Daoy (cell line): ENCODE data around the gene PYY. TPM values are rescaled to one million over a fixed set of nuclear protein-coding genes. Genes with fewer than 3 reads are reported as not detected.
"Not testable (repeated sequence)": the region's sequence is repeated elsewhere in the genome, so short reads cannot be mapped to it uniquely, and the experiment has no call there.

Experiments used
- DNase-seq: peaks from one replicate; pipeline ENCODE4 v3.0.0-alpha.2; 2015; ENCODE audit warnings: low read depth
- total RNA-seq: library from RNA; depleted of rRNA; stranded (reverse); fragments of >200 nt; shearing (Covaris generic); gene quantifications from 2 replicates; pipeline ENCODE4 v1.2.3, GENCODE V29; 2014

PYY gene
- total RNA-seq, 1 experiment from 2014 or later, result not detected

DNA sequence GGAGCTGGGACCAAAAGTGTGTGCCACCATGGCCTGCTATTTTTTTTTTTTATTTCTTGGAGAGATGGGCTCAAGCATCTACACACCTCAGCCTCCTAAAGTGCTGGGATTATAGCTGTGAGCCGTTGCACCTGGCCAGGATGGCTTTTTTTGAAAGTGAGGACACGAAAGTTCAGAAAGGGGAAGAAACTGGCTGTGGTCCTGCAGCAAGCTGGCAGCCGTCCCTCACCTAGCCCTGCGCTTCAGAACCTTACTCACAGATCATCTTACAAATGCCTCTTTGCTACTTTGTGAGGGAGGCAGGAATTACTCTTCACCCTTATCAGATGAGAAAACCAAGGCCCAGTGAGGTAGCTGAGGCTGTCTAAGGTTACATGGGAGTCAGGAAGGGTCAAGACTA, 7.0 kb downstream of the PYY start:
- no peak for DNase-seq

DNA sequence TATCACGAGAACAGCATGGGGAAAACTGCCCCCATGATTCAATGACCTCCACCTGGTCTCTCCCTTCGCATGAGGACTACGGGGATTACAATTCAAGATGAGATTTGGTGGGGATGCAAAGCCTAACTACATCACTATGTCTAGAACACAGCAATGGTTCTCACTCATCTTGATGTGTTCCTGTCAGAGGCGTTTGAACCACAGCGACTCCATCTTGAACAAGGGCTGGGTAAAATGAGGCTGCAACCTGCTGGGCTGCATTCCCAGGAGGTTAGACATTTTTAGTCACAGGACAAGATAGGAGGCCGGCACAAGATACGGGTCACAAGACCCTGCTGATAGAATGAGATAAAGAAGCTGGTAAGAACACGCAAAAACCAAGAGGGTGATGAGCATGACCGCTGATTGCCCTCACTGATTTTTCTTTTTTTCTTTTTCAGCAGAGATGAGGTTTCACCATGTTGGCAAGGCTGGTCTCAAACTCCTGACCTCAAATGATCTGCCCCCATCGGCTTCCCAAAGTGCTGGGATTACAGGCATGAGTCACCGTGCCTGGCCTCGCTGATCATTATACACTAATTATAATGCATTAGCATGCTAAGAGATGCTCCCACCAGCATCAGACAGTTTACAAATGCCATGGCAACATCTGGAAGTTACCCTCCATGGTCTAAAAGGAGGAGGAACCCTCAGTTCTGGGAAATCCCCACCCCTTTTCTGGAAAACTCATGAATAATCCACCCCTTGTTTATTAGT, 8.5 kb downstream of the PYY start:
- DNase-seq, result no peak

DNA sequence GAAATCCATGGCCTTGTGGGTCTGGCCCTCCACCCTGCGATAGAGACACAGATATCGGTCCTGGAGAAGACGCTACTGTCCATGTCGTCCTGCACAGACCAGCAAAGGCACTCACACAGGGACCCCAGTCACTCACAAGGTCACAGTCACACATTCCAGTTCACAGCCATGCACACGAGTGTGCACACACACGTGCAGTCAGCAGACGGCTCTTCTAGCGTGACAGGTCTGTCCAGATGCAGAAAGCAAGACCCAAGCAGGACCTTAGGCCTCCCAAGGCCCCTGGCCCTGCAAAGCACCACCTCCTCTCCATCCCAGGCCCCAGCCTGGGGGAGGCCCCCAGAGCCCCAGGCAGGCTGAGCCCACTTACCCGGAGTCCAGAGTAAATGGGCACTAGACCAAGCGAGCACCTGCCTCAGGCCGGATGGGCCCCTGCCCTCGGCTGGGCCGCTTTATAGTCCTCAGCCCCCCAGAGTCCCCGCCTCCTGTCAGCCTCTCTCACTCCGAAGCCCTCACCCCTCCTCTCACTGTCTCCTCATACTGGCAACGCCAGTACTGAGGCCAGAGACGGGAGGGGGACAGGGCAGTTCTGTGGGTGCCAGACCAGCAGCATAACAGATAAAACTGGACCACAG, 11.6 kb downstream of the PYY start, which contains the start of gene PPY:
TSS of gene PPY (minus strand) at position 426 of the 635 bp plus-strand sequence. CDS start 822 bp downstream, outside the sequence.
- no peak for DNase-seq

DNA sequence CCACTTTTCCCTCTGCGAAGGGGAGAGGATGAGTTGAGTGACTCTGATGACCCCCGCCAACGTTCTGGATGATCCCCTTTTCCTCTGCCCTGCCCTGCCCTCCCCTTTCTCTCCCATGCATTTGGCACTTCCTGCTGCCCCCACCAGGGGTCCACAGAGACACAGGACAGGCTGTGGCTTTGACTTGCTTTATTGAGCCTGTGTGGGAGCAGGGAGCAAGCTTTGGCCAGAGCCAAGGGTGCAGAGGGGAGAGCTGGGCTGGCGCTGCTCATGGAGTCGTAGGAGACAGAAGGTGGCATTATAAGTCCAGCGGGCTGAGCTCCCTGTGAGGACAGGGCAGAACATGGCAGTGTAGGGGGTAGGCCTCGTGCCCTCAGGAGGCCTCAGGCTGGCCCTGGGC, 13.1 kb downstream of the PYY start:
- DNase-seq, result peak; percentile 43

DNA sequence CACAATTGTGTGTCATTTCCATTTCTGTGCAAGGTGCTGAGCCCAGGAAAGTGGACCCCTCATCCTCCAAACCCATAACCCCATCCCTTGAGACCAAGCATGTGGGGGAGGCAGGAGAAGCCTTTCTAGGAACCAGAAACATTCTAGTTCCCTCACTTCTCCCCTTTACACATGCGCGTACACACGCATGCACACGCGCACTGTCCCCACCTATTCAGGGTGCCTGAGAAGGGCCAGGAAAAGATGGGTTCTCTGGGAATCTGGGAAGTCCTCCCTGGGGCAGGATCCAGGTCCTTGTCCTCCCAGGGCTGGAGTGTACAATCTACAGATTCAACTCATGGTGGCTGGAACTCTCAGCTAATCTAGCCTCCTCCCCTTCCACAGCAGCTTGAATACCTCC, 13.9 kb downstream of the PYY start:
- no peak for DNase-seq

DNA sequence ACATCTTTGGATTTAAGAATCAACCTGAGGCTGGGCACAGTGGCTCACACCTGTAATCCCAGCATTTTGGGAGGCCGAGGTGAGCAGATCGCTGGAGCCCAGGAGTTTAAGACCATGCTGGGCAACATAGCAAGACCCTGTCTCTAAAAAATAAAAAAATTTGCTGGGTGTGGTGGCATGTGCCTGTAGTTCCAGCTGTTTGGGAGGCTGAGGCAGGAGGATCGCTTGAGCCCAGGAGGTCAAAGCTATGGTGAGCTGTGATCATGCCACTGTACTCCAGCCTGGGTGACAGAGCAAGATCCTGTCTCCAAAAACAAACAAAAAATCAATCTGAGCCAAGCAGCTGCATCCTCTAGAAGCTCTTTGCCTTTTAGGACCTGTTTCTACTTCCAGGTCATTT, 14.3 kb downstream of the PYY start:
- DNase-seq, result not testable (repeated sequence)

DNA sequence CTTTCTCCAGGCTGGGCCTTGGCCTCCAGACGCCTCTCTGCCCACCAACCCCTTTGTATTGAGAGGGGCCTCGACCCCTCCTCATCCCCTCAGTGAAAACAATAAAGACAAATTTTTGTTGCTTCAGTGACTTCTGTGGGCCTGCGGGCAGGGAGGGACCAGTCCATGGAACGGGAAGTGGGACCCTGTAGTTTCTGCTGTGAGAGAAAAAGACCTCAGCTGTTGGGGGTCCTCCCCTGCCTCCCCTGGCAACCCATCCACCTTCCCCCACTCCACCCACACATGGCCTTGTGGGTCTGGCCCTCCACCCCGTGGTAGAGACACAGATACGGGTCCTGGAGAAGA, 14.9 kb downstream of the PYY start:
- DNase-seq, result no peak

DNA sequence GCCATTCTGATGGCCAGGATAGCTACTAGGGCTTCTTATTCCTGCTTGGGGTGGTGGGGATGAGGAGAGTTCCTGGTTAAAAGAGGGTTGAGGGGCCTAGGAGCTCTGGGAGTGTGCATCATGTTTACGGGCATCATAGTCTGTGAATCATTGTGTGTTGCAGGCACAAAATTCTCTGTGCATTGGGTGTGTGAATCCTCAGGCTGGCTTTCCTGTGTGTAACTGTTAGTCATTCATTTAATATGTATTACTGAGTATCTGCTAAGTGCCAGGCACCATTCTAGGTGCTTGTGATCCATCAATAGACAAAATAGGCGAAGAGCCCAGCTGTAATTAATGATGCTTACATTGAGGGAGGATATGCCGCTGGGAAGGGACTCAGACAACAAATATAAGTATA, 17.3 kb downstream of the PYY start:
- no peak for DNase-seq

DNA sequence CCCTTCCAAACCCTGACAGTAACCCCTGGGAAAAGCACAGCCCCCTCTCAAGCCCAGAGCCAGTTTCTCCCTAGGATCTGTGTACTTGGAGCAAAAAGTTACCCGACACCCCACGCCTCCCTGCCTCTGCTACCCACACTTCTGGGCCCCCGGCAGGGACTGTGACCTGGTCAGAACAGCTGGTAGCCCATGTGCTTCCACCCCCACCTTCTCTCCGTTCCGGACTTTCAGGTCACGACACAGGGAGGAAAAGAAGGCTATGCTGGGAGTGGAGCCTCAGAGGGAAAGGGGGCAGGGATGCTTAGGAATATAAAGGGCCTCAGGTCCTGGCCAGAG, 17.8 kb downstream of the PYY start:
- no peak for DNase-seq

DNA sequence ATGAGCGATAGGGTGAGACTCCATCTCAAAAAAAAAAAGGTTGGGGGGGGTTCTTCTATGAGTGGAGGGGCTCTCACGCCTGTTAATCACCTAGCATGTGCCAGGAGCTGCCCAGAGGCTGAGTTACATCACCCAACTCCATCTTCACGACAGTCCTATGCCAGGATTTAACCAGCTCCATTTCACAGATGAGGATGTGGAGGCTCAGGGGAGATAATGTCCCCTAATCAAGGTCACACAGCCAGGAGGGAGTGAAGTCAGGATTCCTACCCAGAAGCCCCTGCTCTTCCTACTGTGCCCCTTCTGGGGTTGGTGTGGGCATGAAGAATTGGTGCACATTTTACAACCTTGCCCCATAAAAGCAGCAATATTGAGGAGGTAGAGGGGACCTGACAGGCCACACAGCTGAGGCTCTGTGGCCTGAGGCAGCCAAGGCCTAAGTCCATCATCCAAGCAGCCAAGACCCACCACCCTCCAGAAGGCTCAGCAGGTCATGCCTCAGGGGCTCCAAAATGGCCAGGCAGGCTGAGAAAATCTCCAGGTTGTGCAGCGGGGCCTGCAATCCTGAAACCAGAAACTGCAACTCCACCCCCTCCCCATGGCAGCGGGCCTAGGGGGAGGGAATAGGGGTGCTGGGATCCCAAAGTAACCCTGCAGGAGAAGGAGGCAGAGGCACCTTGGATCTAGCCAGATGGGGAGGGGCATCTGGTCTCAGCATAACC, 18.4 kb downstream of the PYY start:
- DNase-seq, result no peak

DNA sequence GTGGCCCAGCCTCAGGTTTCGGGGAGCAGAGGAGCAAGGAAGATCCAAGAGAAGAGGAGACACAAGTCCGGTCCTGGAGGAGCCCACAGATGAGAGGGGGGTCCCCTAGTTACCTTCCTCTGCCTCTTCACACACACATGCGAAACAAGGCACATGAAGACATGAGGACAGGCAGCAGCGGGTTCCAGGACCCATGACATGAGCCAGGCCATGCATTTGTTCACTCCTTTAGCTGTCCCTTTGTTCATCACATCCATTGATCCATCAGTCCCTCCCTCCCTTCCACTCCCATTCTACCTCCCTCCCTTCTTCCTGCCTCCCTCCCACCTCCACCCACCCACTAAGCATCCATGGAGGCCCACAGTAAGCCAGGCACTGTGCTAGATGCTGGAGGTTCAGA, 20.8 kb downstream of the PYY start:
- no peak for DNase-seq

DNA sequence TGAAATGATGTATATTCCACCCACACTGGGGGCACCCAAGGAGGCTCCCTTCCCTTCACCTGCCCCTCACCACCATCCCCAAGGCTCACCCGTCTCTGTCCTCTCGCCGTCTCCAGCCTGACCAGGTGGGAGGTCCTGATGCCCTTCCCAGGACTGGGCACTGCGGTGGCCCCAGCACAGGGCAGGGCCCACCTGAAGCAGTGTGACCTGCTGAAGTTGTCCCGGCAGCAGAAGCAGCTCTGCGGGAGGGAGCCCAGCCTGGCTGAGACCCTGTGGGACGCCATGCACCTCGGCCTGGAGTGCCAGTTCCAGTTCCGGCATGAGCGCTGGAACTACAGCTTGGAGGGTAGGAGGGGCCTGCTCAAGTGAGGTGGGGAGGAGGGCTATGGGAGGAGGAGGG, 21.4 kb downstream of the PYY start:
- no peak for DNase-seq

DNA sequence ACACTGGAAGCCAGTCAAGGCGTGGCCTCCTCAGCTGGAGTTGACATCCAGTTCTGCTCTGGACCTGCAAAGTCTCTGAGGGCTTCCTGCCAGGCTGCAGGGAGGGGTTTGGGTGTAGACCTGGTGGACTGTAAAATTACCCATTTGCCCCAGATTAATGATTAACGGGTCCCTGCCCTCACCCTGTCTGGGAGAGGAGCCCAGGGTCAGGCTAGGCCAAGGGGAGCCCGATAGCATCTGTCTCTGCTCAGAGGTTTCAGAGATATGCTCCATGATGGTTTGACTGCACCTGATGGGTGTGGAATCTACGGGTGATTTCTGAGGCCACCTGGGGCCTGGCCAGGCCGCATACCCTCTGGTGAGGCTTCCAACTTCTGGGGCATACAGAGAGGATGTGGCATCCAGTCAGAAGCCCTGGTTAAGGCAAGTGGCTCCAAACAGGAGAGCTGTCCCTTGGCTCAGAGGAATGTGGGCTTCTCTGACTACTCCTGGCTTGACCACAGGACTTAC, 22.6 kb downstream of the PYY start:
- DNase-seq, result no peak

DNA sequence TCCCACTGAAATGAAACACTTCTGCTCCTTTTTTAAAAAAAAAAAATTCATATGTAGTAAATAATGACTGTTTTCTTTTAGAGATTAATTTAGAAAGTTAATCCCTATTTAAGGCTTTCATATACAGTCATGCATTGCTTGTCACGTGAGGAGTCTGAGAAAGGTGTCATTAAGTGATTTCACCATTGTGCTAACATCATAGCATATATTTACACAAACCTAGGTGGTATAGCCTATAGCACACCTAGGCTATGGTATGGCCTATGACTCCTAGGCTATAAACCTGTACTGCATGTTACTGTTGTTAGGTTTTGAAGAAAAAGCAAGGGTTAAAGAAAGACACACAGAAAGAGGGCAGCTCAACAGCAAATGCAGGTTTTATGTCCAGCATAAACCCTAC, 25.1 kb downstream of the PYY start:
- no peak for DNase-seq

DNA sequence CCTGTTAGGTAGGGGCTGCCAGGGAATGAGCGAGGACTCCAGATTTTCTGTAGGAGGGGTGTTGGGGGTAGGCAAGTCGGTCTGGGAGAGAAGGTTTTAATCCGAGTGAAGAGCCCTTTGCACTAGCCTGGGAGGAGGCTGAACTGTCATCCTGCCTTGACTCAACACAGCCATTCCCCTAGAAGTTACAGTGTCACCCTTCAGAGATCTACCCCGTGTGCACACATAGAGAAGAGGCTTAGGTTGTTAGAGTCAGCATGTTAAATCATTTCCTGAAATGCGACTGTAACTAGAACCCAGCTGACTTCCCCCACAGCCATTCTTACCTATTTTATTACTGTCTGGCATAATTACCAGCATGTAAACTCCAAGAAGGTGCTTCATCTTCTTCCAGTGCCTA, 25.8 kb downstream of the PYY start:
- not testable (repeated sequence) for DNase-seq

DNA sequence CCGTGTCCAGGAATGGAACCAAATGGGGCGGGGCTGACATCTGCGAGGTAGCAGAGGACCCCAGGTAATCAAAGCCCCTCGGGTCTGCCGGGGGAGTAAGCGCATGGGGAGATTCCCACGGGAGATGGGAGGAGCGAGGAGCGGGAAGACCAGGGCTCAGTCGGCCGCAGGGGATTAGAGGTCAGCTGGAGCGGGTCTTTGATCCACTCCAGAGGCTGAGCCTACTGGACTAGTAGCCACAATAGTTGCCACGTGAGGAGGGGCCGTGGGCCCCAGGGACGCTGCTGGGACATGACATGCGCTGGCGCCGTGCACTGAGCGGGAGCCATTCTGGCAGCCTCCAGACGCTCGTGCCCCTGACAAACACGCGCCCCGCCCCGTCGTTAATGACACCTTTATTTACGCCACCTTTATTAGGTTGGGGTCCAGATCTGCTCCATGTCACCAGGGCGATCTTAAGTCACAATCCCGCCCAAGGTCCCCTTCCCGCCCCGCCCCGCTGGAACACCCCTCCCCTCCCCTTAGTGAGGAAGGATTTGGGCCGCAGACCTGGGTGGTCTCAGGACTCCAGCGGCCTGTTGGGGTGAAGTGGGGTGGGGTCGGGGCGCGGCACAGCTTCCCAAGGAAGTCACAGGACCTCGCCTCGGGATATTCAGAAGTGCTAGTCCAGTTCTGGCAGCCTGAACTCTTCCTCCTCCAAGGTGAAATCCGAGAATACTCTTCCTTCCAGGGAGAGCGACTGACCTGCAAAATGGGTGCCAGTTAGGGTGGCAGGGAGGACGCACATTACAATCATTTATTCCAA, 26.5 kb downstream of the PYY start:
- no peak for DNase-seq

DNA sequence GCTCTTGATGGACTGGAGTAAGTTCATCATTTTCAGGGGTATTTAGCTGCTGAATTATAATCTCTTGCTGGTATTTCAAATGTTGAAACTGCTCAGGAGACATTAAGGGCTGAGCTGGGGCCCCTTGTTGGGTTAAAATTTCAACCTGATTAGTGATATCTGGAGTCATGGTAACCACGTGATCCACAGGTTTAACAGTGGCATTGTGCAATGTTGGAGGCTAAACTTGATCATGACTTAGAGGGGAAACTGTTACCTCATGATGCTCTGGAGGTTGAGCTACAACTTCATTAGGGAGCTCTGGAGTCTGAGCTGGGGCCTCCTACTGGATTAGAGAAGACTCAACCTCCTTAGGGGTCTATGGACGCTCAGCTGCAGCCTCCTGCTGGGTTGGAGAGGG, 29.2 kb downstream of the PYY start:
- no peak for DNase-seq

DNA sequence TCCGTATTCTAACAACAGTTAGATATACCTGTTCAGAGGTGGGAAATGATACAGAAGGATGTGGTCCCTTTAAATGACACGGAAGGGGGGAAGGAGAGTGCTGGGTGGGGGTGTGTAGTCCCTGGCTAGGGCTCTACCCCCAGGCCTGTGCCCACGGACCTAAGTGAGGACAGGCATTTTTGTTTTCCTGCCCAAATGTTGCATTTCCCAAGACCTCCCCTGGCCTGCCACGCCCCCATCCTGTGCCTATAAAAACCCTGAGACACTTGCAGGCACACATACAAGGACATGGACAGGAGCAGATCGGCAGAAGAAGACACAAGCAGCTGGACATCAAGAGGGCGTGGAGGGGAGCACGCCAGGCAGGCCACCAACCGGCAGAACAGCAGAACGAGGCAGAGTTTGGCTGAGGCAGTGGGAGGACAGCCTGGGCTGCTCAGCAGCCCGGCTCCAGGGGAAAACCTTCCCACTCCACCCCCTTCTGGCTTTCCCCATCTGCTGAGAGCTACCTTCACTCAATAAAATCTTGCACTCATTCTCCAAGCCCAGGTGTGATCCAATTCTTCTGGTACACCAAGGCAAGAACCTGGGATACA, 33.1 kb downstream of the PYY start:
- DNase-seq, result no peak

DNA sequence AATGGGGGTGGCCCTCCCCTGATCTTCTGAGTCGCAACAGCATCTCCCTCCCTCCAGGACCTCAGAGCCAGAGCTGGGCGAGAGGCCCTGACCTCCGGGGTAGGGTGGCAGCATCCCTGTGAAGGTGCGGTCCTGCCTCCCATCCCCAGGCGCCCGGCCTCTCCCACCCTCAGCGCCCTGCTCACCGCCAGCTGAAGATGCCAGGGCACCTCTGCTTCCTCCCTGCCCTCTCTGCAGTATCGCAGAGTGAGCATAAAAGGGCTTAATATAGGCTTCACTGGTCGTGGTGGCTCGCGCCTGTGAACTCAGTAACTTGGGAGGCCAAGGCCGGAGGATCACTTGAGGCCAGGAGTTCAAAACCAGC, 35.7 kb downstream of the PYY start:
- DNase-seq, result no peak

DNA sequence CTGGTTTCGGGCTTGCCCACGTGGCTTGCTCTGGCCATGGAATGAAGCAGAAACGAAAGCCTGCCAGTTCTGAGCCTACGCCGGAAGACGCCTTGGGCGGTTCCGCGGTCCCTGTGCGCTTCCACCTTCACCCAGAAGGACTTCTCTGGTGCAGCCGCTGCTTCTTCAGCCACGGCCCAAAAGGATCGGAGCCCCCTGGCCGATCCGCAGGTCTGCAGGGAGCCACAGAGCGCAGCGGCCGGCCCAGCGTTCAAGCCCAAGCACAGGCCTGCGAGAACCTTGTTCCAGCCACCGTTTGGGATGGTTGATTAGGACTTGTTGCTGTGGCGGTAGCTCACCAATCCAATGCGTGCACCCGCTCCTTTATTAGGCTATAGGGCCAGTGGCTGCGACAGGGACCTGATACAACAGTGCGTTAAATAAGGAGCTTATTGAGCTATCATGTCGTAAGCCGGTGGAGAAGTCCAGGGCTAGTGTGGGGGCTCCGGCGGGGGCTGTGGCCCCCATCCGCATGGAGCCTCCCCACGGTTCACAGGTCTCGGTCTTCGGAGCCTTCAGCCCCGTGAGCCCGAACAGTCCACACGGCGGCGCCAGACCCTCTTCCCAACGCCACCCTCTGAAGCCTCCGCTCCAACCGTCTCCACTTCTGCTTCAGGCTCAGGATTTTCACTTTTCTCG, 36.3 kb downstream of the PYY start:
- DNase-seq, result no peak

DNA sequence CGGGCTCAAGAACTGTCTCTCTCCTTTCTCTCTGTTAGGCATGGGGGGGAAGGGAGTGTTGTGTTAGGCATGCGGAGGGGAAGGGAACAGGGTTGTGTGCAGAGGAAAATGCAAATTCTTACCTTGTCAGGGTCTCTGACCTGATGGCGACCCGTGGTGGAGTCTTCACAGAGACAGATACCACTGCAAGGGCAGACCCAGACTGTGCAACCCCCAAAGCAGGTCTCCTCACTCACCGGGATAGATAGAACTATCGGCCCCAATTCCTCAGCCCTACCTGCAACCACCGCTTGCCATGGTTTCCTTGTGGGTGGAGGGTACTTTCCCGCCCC, 36.8 kb downstream of the PYY start:
- no peak for DNase-seq
